ENCODE results near the gene PACSIN2.

The PACSIN2 gene

DNA sequence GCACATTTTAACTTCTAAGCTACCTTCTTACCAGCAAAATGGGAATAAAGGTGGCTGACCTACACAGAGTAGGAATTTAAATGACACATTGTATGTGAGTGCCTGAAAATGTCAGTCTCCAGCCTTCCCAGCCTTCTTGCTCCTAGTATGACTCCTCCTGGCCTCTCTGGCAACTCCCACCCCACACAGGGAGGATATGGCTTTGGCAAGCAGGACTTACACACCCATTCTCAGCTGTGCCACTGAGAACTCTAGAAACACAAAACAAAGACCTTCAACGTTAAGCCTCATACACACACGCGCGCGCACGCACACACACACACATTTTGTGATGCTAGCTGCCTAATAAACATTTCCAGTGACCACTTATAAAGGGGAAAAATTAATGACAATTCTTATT lies 65.8 kb downstream of the PACSIN2 start:
- no peaks in the 10 kb centered on the region for H3K36me3 ChIP-seq (ENCODE audit: low read length)
- H3F3A ChIP-seq (ENCODE audit: insufficient read depth), result no peaks in the 10 kb centered on the region
- H2AFZ ChIP-seq (ENCODE audit: low read depth, low read length, severe bottlenecking), result no peak overlapping the region
- H3K9me2 ChIP-seq (replicated peaks; ENCODE audit: insufficient read depth, low read length), result no peaks in the 10 kb centered on the region
- H3K9ac ChIP-seq (ENCODE audit: low read length), result no peak overlapping the region
- TF ChIP-seq, protein P1, sequence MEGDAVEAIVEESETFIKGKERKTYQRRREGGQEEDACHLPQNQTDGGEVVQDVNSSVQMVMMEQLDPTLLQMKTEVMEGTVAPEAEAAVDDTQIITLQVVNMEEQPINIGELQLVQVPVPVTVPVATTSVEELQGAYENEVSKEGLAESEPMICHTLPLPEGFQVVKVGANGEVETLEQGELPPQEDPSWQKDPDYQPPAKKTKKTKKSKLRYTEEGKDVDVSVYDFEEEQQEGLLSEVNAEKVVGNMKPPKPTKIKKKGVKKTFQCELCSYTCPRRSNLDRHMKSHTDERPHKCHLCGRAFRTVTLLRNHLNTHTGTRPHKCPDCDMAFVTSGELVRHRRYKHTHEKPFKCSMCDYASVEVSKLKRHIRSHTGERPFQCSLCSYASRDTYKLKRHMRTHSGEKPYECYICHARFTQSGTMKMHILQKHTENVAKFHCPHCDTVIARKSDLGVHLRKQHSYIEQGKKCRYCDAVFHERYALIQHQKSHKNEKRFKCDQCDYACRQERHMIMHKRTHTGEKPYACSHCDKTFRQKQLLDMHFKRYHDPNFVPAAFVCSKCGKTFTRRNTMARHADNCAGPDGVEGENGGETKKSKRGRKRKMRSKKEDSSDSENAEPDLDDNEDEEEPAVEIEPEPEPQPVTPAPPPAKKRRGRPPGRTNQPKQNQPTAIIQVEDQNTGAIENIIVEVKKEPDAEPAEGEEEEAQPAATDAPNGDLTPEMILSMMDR (IDR thresholded peaks at IDR 0.05; ENCODE audit: insufficient read depth, low read length, poor library complexity, severe bottlenecking), result no peak
- no peak for TF ChIP-seq EZH2phosphoT487 (conservative IDR thresholded peaks at IDR 0.05; ENCODE audit: low read length)
- no peak overlapping the region for H3K4me3 ChIP-seq (ENCODE audit: insufficient read depth, low read length, poor library complexity, severe bottlenecking)
- H3K27ac ChIP-seq (ENCODE audit: low read depth, low read length), result no peak overlapping the region
- H3K9me3 ChIP-seq (ENCODE audit: insufficient read depth, low read length), result no peaks in the 10 kb centered on the region
- no peaks in the 10 kb centered on the region for H3K27me3 ChIP-seq (ENCODE audit: low read length)
- H4K20me1 ChIP-seq (ENCODE audit: low read depth, low read length), result peaks cover 4% of the 10 kb centered on the region; the same call in 1 of the 2 replicates
- no peak overlapping the region for H3K4me2 ChIP-seq (ENCODE audit: low read depth, low read length, poor library complexity, severe bottlenecking)
- H3K79me2 ChIP-seq (ENCODE audit: insufficient read depth, low read length), result peaks cover 12% of the 10 kb centered on the region; the same call in 1 of the 2 replicates

DNA sequence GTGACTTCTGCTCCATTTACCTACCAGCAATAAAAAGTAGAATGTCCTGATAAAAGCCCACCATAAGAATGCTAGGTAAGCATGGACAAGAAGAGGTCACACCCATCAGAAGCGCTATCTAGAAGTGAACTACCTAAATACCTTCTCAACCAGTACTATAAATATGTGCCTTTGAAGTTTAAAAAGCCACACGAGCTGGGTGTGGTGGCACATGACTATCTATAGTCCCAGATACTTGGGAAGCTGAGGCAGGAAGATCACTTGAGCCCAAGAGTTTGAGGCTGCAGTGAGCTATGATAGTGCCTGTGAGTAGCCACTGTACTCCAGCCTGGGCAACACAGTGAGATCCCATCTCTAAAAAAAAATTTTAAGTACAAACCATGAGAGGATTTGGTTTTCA lies 66.7 kb downstream of the PACSIN2 start:
- 0 out of 2 replicates have a peak, but pooled peaks cover 3% of the 10 kb centered on the region for H3K36me3 ChIP-seq (ENCODE audit: low read length)
- no peak overlapping the region for H3K4me3 ChIP-seq (ENCODE audit: insufficient read depth, low read length, poor library complexity, severe bottlenecking)
- H3K9me2 ChIP-seq (replicated peaks; ENCODE audit: insufficient read depth, low read length), result no peaks in the 10 kb centered on the region
- no peaks in the 10 kb centered on the region for H3K27me3 ChIP-seq (ENCODE audit: low read length)
- H3F3A ChIP-seq (ENCODE audit: insufficient read depth), result no peaks in the 10 kb centered on the region
- H3K9ac ChIP-seq (ENCODE audit: low read length), result no peak overlapping the region
- H3K4me2 ChIP-seq (ENCODE audit: low read depth, low read length, poor library complexity, severe bottlenecking), result no peak overlapping the region
- TF ChIP-seq, protein P1 (IDR thresholded peaks at IDR 0.05; ENCODE audit: insufficient read depth, low read length, poor library complexity, severe bottlenecking), result no peak
- no peak for TF ChIP-seq EZH2phosphoT487 (conservative IDR thresholded peaks at IDR 0.05; ENCODE audit: low read length)
- no peak overlapping the region for H3K27ac ChIP-seq (ENCODE audit: low read depth, low read length)
- no peaks in the 10 kb centered on the region for H3K9me3 ChIP-seq (ENCODE audit: insufficient read depth, low read length)
- H2AFZ ChIP-seq (ENCODE audit: low read depth, low read length, severe bottlenecking), result no peak overlapping the region
- H4K20me1 ChIP-seq (ENCODE audit: low read depth, low read length), result peaks cover 4% of the 10 kb centered on the region; the same call in 1 of the 2 replicates
- H3K79me2 ChIP-seq (ENCODE audit: insufficient read depth, low read length), result peaks cover 12% of the 10 kb centered on the region; the same call in 1 of the 2 replicates

DNA sequence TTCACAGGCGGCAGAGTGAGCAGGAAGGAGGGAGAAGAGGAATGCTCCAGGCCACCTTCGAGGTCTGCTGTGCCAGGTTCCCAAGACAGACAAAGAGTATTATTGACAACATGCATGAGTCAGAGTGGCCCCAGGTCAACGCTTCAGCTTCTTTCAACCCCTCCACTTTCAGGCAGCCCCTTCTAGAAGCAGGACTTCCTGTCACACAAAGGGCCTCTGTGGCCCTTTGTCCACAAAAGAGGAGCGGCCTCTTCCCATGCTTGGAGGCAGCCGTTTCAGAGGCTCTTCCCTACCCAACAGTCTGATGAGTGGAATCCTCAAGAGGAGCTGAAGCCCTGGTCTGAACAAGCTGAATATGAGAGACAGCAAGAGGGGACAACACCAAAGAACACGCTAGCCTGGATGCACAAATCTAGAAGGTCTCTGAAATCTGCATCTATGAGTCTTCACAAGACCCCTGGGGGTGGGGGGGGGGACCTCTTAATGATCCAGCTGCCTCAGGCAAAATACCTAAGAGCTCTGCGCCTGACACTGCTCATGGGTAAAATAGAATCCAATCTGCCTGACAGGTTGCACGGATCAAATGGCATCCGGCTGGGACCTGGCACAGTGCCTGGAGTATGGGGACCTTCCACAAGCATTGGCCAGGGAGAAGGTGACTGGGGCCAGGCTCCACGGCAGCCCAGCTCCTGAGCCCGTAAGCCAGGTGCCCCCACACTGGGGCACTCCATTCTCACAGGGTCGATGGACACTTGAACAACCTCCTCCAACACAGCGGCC lies 67.5 kb downstream of the PACSIN2 start:
- H3K9me3 ChIP-seq (ENCODE audit: insufficient read depth, low read length), result no peaks in the 10 kb centered on the region
- no peak overlapping the region for H3K27ac ChIP-seq (ENCODE audit: low read depth, low read length)
- H3K36me3 ChIP-seq (ENCODE audit: low read length), result 0 out of 2 replicates have a peak, but pooled peaks cover 5% of the 10 kb centered on the region
- no peak overlapping the region for H3K4me2 ChIP-seq (ENCODE audit: low read depth, low read length, poor library complexity, severe bottlenecking)
- TF ChIP-seq, protein P1 (IDR thresholded peaks at IDR 0.05; ENCODE audit: insufficient read depth, low read length, poor library complexity, severe bottlenecking), result no peak
- no peak for TF ChIP-seq EZH2phosphoT487 (conservative IDR thresholded peaks at IDR 0.05; ENCODE audit: low read length)
- H3F3A ChIP-seq (ENCODE audit: insufficient read depth), result no peaks in the 10 kb centered on the region
- no peak overlapping the region for H2AFZ ChIP-seq (ENCODE audit: low read depth, low read length, severe bottlenecking)
- H3K27me3 ChIP-seq (ENCODE audit: low read length), result no peaks in the 10 kb centered on the region
- H3K9ac ChIP-seq (ENCODE audit: low read length), result no peak overlapping the region
- peaks cover 12% of the 10 kb centered on the region; the same call in 1 of the 2 replicates for H3K79me2 ChIP-seq (ENCODE audit: insufficient read depth, low read length)
- peaks cover 4% of the 10 kb centered on the region; the same call in 1 of the 2 replicates for H4K20me1 ChIP-seq (ENCODE audit: low read depth, low read length)
- H3K9me2 ChIP-seq (replicated peaks; ENCODE audit: insufficient read depth, low read length), result no peaks in the 10 kb centered on the region
- H3K4me3 ChIP-seq (ENCODE audit: insufficient read depth, low read length, poor library complexity, severe bottlenecking), result no peak overlapping the region
